ENCODE data around the gene COL23A1.
"Not testable (repeated sequence)": the region's sequence is repeated elsewhere in the genome, so short reads cannot be mapped to it uniquely, and the experiment has no call there.

Gene COL23A1

DNA sequence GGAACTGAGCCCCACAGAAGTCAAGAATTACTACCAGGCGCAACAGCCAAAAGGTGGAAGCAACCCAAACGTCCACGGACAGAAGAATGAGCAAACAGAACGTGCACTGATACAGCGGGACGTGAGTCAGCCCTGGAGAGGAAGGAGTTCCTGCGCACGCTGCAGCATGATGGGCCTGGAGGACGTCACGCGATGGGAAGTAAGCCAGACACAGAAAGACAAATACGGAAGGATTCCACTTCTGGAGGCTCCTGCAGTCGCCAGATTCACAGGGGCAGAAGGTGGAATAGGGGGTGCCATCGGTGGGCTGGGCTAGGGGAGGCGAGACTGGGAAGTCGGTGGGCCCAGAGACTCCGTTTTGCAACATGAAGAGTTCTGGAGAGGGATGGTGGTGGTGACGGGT lies 277.3 kb downstream of the COL23A1 start:
- no peak for DNase-seq (ENCODE audit: low read depth in 2 of 2, low spot score in 1 of 2)

DNA sequence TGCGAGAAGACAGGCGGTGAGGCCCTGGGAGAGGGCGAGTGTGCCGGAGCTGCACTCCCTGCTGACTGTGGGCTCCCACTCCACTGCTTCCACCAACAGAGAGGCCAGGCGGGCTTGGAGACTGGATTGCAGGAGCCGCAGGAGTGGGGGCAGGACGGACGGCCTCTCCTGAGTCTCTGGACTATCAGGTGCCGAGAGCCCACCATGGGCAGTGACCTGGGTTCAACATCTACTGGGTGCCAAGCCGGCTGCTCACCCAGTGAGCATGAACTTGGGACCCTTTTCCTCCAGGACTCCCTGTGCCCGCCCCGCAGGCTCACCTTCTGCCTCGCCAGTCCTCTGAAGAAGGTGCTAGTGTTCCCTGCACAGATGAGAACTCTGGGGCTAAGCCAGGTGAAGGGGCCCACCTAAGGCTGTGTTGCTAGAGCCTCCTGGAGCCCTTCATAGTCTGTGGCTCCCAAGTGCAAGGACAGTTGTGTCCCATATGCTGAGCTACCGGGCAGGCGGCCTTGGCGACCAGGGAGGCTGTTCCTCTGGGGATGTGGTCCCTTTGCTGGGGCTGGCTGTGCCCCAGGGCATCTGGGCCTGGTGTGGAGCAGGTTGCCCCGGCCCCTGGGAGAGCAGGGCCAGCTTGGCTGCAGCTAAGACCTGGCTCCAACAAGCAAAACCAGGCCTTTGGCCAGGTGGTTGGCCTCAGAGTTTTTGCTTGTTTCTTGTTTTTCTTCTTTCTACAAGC lies 279.9 kb downstream of the COL23A1 start:
- no peak for DNase-seq (ENCODE audit: low read depth in 2 of 2, low spot score in 1 of 2)

DNA sequence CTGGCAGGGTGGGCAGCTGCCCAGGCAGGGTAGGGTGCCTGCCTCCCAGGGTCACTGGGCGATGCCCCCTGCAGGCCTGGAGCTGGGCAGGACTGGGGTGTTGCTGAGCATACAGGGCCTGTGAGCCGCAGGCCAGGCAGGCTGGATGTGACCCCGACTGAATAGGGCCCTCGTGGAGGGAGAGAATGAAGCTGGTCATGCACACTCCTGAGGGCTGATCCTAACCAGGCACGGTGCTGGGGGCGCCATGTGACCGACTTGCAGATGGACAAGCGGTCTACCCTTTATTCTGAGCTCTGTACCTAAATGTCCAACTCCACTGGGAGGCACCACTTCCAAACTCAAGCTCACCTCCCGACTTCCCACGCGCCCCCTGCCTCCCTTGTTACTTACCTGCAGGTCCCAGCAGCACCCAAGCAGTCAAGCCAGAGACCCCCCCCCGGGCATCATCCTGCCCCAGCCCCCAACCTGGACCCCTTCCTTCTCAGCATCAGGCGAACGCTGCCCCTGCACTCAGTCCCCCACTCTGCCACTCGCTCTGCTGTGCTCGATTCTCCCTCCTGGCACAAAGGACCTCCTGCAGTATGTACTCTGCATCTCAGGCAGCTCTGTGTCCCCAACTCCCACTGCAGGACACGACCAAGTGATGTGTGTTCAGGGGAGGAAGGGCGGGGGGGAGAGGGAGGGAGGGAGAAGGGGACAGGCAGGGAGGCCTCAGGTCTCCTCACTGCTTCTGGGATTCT lies 280.8 kb downstream of the COL23A1 start:
- DNase-seq (ENCODE audit: low read depth in 2 of 2, low spot score in 1 of 2): no peak

DNA sequence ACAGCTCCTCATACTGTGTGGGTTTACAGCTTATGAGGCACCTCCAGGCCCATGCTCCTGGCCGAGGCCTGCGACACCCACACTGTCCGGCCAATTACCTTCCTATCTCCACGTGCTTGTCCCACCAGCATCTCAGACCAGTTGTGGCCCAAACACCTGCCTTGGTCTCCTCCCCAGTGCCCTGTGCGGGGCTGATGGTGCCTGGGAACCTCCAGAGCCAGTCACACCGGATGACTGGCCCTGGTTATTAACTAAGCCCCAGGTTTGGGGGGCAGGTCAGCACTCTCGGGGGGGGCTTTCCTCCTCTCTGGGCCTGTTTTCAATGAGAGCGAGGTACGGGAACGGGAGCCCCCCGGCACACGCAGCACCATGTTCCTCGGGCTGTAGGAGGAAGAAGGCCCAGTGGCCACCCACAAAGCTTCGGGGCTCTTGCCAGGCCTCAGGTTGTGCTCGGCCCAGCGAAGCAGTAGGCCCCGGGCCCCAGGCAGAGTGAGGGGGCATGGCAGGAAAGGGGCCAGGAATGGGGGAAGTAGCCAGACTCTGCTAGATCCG lies 281.6 kb downstream of the COL23A1 start:
- no peak for DNase-seq (ENCODE audit: low read depth in 2 of 2, low spot score in 1 of 2)

DNA sequence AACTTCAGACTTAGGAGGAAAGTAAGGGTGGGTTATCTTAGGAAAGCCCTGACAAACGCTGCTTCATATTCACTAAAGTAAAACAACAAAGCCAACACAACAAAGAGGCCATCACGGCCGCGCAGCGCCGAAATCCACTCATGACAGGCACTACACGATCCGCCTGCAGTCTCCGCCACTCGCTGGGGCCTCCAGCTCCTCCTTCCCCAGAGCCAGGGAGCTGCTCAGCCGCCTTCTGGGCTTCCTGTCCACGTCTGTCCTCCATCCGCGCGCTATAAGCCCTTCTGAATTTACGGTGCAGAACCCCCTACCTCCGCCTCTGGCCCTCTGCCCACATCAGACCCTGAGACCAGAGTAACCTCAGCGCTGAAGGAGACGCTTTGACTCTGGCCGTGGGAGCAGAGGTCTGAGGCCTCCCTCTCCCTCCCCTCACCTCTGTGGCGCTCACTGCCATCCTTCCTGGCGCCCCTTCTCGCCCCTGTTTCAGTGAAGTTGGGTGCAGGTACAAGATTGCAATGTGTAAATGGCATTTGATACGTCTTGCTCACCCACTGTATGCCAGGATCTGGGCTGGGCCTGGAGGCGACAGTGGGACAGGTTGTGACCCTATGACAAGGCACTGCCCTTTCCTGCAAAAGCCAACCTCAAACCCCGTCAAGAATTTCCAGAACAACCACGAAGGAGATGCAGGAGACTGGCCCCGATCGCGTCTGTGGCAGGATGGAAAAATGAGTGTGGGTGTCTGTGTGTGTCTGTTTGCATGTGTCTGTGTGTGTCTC lies 282.7 kb downstream of the COL23A1 start:
- no peak for DNase-seq (ENCODE audit: low read depth in 2 of 2, low spot score in 1 of 2)

DNA sequence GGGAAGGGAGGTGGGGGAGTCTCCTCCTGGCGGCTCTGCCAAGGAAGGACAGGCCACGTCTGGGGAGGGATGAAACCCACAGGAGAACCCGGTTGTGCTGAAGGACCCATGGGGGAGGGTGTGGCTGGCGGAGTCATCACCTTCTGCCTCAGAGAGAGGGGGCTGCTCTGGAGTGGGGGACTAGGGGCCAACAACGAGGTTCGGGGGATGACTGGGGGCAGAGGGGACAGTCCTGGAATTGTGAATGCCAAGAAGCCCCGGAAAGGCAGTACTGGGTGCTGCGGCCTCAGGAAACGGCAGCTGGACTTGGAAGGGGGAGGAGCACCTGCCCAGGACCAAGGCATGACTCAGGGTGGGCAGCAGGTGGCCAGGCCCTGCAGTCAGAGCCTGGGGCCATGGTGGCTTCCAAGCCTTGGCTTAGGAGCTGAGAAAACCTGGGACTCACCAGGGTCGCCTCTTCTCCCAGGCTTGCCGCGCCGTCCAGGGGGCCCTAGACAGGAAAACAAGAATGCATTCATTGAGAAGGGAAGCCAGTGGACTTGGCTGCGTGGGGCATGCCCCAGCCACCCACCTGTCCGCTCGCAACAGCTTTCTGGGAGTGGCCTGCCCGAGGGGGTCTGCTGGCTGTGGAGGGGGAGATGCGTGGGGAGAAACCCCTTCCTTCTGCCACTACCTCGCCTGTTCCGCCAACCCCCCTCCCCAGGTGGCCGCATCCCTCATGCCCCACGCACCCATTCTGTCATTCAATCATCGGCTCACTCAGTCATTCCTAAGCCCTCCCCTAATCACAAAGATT lies 283.6 kb downstream of the COL23A1 start:
- no peak for DNase-seq (ENCODE audit: low read depth in 2 of 2, low spot score in 1 of 2)

DNA sequence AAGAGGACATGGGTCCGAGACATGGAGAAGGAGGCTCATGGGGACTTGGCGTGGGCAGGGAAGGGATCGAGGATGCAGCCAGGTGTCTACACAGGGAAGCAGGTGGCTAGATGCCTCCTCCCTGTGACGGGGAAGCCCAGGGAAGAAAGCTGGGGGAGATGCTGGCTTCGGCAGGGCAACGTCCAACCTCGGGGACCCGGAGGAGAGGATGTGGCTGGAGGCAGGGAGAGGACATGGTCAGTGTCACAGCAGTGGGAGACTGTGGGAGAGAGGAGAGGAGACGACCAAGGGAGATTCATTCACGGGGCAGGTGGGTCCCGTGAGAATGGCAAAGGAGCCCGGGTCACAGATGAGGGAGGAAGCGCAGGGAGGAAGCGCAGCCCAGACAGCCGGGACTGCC lies 284.4 kb downstream of the COL23A1 start:
- no peak for DNase-seq (ENCODE audit: low read depth in 2 of 2, low spot score in 1 of 2)

DNA sequence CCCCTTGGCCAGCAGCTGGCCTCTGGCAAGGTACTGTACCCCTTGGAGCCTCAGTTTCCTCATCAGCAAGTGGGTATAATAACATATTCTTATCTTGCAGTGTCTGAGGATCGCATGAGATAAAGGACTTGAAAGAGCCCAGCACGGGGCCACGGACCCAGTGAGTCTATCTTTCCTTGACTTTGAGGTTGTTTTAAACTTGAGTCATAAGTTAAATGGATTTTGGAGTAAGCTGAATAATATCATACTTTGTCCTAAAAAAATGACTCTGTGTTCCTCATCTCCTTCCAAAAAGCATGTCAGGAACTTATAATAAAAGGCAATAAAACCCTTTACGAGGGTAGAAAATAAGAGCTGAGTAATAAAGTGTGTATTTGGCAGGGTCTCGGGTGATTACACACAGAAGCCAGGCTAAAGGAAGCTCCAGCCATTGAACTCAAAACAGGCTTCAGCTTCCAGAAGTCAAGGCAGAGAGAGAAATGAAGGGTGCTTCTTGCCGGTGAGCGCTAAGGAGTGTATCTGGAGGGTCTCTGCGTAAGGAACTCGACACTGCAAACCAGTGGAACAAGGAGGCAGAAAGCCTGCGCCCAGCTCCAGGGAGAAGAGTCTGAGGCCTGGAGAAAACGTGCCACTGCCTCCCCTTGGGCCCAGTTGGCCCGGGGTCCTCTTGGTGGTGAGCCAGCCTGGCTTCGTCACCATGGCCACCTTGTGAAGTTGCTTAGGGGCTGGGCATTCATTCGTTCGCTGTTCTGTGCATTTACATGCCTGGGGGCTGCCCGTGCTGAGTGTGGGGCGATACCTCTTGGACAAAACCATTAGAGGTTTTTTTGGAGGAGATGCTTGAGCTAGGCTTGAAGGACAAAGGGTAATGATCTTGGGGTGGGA lies 285.2 kb downstream of the COL23A1 start:
- no peak for DNase-seq (ENCODE audit: low read depth in 2 of 2, low spot score in 1 of 2)

DNA sequence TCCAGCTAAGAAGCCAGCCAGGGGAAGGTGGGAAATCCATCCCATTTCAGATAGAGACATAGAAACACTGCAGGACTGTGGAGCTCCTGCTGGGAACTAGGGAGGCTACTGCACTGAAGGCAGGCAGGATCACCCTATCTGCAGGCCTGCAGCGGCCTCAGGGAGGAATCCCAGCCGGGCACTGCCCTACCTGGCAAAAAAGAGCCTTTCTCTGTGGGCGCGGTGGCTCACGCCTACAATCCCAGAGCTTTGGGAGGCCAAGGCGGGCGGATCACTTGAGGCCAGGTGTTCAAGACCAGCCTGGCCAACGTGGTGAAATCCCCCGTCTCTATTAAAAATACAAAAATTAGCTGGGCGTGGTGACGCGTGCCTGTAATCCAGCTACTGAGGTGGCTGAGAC lies 286.2 kb downstream of the COL23A1 start:
- DNase-seq (ENCODE audit: low read depth in 2 of 2, low spot score in 1 of 2): no peak

DNA sequence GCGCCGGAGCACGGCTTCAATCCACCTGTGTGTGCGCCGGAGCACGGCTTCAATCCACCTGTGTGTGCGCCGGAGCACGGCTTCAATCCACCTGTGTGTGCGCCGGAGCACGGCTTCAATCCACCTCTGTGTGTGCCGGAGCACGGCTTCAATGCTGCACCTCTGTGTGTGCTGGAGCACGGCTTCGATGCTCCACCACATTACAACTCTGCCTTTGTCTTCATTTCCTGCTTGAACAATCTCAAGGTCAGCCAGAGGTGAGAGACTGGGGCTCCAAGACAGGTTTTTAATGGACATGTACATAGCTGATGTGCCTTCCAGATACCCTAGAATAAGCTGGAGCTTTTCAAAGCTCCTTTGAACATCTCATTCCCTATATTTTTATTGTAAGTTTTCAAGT lies 287.9 kb downstream of the COL23A1 start:
- DNase-seq (ENCODE audit: low read depth in 2 of 2, low spot score in 1 of 2): not testable (repeated sequence)

DNA sequence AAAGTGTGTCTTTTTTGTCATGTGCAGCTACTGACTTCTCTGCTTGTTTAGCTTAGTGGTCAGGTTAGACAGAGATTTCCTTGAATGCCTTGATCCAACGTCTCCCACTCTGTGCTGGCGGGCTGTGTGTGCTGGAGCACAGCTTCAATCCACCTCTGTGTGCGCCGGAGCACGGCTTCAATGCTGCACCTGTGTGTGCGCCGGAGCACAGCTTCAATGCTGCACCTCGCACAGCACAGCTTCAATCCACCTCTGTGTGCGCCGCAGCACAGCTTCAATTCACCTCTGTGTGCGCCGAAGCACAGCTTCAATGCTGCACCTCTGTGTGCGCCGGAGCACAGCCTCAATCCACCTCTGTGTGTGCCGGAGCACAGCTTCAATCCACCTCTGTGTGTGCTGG lies 288.6 kb downstream of the COL23A1 start:
- DNase-seq (ENCODE audit: low read depth in 2 of 2, low spot score in 1 of 2): no peak

DNA sequence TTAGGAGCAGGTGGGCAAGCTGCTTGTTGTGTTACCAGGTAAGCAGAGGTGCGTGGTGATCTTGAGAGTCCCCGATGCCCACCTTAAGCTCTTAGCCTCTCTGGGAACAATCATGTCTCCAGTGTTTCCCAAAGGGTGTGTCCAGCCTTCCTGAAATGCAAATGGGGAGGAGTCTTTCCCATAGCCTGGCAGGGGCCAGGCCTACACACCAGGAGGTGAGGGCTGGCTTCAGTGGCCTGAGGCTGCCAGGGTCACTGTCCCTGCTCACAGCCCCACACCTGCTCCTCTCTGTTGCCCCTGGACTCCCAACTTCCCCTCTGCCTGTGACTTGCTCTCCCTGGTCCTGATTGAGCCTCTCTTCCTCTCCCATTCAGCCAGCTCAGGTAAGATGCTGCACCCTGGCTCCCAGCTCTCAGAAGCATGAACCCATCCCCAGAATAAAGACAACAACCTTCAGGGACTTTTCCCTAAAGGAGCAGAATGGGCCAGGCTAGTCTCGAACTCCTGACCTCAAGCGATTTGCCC lies 291.8 kb downstream of the COL23A1 start:
- DNase-seq (ENCODE audit: low read depth in 2 of 2, low spot score in 1 of 2): no peak

DNA sequence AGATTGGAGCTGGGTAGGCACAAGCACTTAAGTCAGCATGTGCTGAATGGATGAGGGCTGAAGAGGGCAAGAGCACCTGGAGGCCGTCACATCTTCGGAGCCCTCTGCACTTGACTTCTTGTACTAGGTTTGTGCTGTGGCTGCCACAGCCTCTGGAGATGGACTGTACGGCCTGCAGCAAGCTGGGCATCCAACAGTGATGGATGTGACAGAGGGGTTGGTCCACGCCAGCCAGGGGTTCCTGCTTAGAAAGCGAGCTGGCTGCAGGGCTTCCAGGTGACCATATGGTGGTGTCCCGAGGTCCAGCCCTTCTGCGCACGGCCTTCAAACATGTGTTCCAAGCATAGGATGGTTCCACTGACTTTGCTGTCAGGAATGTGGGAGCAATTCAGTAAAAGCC lies 292.4 kb downstream of the COL23A1 start:
- DNase-seq (ENCODE audit: low read depth in 2 of 2, low spot score in 1 of 2): no peak

DNA sequence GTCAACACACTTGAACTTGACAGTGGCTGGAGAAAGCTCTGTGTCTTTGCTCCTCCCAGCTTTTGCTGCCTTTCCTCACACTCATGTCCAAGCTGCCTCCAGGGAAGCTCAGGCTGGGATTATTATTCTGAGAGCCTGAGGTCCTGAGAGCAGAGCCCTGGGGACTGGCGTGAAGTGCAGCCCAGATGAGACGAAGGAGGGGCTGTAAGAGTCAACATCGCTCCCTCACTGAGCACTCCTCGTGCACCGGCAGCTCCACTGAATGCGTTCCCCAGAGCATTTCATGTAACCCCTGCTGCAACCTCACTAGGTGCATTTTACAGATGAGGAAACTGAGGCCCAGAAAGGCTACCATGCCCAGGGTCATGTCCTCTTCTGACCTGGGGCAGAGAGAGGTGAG lies 294.1 kb downstream of the COL23A1 start:
- no peak for DNase-seq (ENCODE audit: low read depth in 2 of 2, low spot score in 1 of 2)

DNA sequence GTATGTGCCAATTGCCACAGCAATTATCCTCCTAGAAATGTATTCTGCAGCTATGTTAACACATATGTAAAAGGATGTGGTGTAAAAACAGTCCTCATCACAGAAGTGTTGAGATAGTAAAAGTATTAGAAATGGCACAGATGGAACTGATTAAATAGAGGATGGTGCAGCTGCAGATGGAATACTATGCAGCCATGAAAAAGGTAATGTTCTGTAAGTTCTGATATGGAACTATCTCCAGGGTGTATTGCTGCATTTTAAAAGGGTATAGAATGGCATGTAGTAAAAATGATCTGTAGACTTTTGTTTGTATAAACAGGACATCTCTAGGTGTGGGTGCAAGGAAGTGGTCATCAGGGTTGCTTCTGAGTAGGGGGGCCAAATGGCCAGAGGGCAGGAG lies 294.6 kb downstream of the COL23A1 start:
- no peak for DNase-seq (ENCODE audit: low read depth in 2 of 2, low spot score in 1 of 2)

DNA sequence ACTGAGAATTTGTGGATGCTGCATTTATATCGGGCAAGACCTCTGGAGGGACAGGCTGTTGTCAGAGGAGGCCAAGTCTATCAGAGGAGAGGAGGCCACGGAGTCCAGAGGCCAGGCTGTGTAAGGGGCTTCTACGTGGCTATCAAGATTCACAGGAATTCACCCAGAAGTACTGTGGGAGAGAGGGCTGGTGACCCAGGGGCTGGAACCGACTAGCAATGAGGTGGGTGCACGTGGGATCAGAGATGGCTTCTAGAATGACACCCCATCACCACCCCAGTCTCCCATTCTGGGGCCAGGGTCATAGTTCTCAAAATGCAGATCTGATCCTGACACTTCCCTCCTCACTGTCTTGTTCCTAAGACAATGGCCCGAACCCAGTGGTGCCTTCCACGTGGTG lies 296.4 kb downstream of the COL23A1 start:
- DNase-seq (ENCODE audit: low read depth in 2 of 2, low spot score in 1 of 2): no peak

DNA sequence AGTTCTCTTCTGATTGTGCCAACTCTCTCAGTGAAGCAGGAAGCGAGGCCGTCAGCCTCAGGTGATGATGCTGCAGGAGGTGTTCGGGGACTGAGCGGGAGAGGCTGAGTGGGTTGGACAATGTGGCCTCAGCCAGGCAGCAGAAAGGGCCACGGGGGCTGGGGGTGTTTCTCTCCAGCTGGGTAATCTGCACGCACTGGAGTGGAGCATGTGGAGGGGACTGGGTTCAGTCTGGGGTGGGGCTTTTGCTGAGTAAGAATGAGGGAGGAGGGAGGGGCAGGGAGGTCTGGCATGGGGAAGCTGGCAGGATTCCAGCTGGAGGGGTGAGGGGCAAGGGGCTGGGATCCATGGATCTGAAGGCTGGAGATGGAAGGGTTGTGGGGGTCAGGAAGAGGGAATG lies 296.8 kb downstream of the COL23A1 start:
- DNase-seq (ENCODE audit: low read depth in 2 of 2, low spot score in 1 of 2): no peak

DNA sequence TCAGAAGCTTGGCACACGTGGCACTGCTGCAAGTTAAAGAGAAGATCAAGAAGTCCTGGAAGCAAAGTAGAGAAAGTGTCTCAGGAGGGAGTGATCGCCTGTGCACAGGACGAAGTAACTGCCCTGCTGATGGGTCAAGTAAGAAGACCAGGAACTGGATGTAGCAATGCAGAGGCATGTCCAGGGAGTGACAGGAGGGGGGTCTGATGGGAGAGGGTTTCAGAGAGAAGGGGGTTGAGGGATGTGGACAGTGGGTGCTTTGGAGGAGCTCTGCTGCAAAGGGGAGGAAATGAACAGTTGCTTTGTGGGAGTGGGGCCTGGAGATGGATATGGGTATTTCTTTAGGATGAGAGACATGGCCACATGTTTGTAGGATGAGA lies 297.4 kb downstream of the COL23A1 start:
- no peak for DNase-seq (ENCODE audit: low read depth in 2 of 2, low spot score in 1 of 2)

DNA sequence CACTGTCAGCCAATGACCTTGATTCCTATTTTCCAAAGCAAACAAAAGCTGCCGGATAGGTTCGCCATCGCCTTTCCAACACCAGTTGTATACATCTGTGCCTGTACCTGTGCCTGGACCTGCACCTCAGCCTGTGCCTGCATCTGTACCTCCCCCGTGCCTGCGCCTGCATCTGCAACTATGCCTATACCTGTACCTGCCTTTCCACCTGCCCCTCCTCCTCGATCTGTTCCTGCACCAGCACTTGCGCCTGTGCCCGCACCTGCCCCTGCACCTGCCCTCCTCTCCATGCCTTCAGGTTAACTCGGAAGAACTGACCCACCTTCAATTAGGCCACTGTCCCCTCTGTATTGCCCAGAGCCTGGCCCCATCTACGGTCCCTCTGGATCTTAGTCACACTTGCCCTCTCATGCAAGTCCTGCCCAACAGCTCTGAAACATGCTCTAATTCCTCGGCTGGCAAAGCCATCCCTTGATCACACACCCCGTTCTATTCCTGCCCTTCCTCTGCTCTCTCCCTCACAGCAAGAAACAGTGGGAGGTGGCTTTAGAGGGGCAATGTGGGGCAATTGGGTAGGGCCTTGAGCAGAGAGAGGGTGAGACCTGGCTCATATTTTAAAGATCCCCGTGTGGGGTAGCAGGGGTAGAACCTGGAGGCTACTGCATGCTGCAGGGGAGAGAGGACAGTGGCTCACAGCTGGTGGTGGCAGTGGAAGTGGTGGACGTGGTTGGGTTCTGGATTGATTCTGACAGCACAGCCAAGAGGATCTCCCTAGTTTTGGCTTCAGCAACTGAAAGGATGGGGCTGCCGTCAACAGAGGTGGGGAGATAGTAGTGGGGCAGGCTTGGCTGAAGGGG lies 298.0 kb downstream of the COL23A1 start:
- DNase-seq (ENCODE audit: low read depth in 2 of 2, low spot score in 1 of 2): no peak
